GM21515 (cell line): ENCODE measurements around the gene MPC1.
A peak's percentile ranks its signal among the peaks of the same experiment; 100 is the strongest.
"Not testable (repeated sequence)": the region's sequence is repeated elsewhere in the genome, so short reads cannot be mapped to it uniquely, and the experiment has no call there.

ENCODE experiments used
- ATAC-seq: cut with Tn5 transposase; IDR thresholded peaks from one replicate; pipeline ENCODE4 v1.9.1; 2021; ENCODE audit not compliant: unreplicated experiment

The MPC1 gene

GRCh38 chr6:166408936-166409755 lies 26.4 kb upstream of the MPC1 start:
- no peak for ATAC-seq

- no peak for ATAC-seq
Measured at GRCh38 chr6:166406197-166406596, 23.5 kb upstream of the MPC1 start.

GRCh38 chr6:166405386-166405785 lies 22.6 kb upstream of the MPC1 start:
- ATAC-seq = no peak

- no peak for ATAC-seq
Measured at GRCh38 chr6:166402582-166403277, 20.0 kb upstream of the MPC1 start.

- peak; percentile 76 for ATAC-seq
Measured at GRCh38 chr6:166400649-166401250, 18.0 kb upstream of the MPC1 start.

GRCh38 chr6:166400181-166400580 lies 17.4 kb upstream of the MPC1 start:
- no peak for ATAC-seq

- ATAC-seq = no peak
Measured at GRCh38 chr6:166398348-166398747, 15.6 kb upstream of the MPC1 start.

- ATAC-seq = no peak
Measured at GRCh38 chr6:166397849-166398248, 15.1 kb upstream of the MPC1 start.

- ATAC-seq = no peak
Measured at GRCh38 chr6:166395778-166396177, 13.0 kb upstream of the MPC1 start.

GRCh38 chr6:166395351-166395750 lies 12.6 kb upstream of the MPC1 start:
- ATAC-seq = no peak

GRCh38 chr6:166394036-166394892 lies 11.5 kb upstream of the MPC1 start:
- ATAC-seq = no peak

- no peak for ATAC-seq
Measured at GRCh38 chr6:166393535-166393823, 10.7 kb upstream of the MPC1 start.

- not testable (repeated sequence) for ATAC-seq
Measured at GRCh38 chr6:166392755-166393534, 10.2 kb upstream of the MPC1 start.

GRCh38 chr6:166389119-166389518 lies 6.4 kb upstream of the MPC1 start:
- no peak for ATAC-seq

GRCh38 chr6:166388290-166389004 lies 5.7 kb upstream of the MPC1 start:
- ATAC-seq = no peak

- ATAC-seq = no peak
Measured at GRCh38 chr6:166387642-166388289, 5.0 kb upstream of the MPC1 start.

GRCh38 chr6:166387098-166387497 lies 4.4 kb upstream of the MPC1 start:
- not testable (repeated sequence) for ATAC-seq

GRCh38 chr6:166386111-166386510 lies 3.4 kb upstream of the MPC1 start:
- no peak for ATAC-seq

GRCh38 chr6:166383802-166384363 lies 1.1 kb upstream of the MPC1 start:
- not testable (repeated sequence) for ATAC-seq
